ENCODE measurements around the gene DHX32. TPM values are rescaled to one million over a fixed set of nuclear protein-coding genes. Genes with fewer than 3 reads are reported as not detected.
A peak's percentile ranks its signal among the peaks of the same experiment; 100 is the strongest.

The DHX32 gene
- total RNA-seq, 1 donor from 2014 or later: 33.2 TPM

DNA sequence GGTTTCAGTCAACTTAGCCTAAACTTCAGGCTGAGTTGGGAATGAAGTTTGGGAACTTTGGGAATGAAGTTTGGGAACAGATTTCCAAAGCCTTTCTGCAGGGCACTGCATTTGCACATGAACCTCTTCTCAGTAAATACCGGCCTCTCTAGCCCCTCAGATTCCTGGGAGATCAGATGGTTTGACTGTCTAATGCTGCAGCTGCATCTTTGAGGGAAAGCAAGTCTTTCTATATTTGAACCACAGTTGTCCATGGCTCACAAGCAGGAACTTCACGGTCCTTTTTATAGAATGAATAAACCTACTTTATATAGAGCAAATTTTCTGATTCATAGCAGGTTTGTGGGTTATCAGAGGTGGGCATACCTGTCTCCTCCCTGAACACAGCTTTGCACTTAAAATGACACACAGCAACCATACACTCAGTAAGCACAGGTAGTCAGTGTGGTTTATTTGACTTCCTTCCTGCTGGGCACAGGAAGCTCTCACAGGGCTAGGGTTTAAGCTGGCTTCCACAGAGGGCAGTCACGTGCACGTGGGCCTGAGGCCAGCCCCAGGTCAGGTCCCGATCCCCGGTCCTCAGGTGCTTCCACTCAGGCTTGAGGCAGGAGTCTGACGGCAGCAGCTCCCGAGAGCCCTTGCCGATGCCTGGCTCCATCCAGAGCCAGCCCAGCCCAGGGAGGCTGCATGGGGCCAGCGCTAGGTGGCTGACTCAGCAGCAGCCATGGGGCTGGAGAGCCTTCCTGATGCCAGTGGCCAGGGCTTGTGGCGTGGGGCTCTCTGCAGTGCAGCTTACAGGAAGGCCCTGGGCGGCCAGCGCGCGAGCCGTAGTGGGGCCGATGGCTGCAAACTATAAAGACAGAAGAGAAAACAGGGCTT is 92.7 kb downstream of the DHX32 start:
- Mint-ChIP-seq H3K9me3 (no peaks in the 10 kb centered on the region), H3K27me3 (no peaks in the 10 kb centered on the region), H3K36me3 (peaks cover 25% of the 10 kb centered on the region), H3K4me1 (ENCODE audit: unreplicated experiment) (no peaks in the 10 kb centered on the region), H3K4me3 (no peak overlapping the region), H3K27ac (no peak overlapping the region)
- TF ChIP-seq, protein P1, sequence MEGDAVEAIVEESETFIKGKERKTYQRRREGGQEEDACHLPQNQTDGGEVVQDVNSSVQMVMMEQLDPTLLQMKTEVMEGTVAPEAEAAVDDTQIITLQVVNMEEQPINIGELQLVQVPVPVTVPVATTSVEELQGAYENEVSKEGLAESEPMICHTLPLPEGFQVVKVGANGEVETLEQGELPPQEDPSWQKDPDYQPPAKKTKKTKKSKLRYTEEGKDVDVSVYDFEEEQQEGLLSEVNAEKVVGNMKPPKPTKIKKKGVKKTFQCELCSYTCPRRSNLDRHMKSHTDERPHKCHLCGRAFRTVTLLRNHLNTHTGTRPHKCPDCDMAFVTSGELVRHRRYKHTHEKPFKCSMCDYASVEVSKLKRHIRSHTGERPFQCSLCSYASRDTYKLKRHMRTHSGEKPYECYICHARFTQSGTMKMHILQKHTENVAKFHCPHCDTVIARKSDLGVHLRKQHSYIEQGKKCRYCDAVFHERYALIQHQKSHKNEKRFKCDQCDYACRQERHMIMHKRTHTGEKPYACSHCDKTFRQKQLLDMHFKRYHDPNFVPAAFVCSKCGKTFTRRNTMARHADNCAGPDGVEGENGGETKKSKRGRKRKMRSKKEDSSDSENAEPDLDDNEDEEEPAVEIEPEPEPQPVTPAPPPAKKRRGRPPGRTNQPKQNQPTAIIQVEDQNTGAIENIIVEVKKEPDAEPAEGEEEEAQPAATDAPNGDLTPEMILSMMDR (conservative IDR thresholded peaks at IDR 0.05): no peak
- DNase-seq (ENCODE audit: extremely low spot score, unreplicated experiment): peak; percentile 55

Small RNA genes lying within 50 kb of the gene (microRNA-seq; reads per million reads assigned to microRNA genes)
- not detected for gene MIR4484

Other genes with a start within 250 kb of the DHX32 start
- gene TEX36, start 198.1 kb downstream of the DHX32 start, total RNA-seq (ENCODE audit: low replicate concordance): not detected in 2 replicates
- gene EDRF1, start 161.6 kb downstream of the DHX32 start, total RNA-seq (ENCODE audit: low replicate concordance): 27.7 and 35.4 TPM in 2 replicates
- 0.31 TPM in 1 of 2 replicates, not detected in the other for gene MMP21, start 105.5 kb downstream of the DHX32 start, total RNA-seq (ENCODE audit: low replicate concordance)
- gene UROS, start 58.0 kb downstream of the DHX32 start, total RNA-seq (ENCODE audit: low replicate concordance): 42.0 and 52.5 TPM in 2 replicates
- gene BCCIP, start 57.7 kb downstream of the DHX32 start, total RNA-seq (ENCODE audit: low replicate concordance): 55.9 and 81.5 TPM in 2 replicates
- 9.5 and 11.8 TPM in 2 replicates for gene FANK1, start 15.3 kb upstream of the DHX32 start, total RNA-seq (ENCODE audit: low replicate concordance)